K562 (cell line): ENCODE measurements around the gene TCF19. TPM values are rescaled to one million over a fixed set of nuclear protein-coding genes. Genes with fewer than 3 reads are reported as not detected.

Experiments
- ATAC-seq: fragments of 200-7000 bp; cut with Tn5 transposase; 3 replicates; pipeline ENCODE4 v1.9.1; 2020; ENCODE audit warnings: moderate library complexity
- BruUV-seq: library from RNA; stranded (reverse); fragments of 400-500 nt; replicated peaks from 2 replicates; lab custom pipeline; 2021; lab: Mats Ljungman, UMichigan
- CTCF ChIA-PET: fragments of 300-600 bp; formaldehyde crosslinking; extraction: SDS; loops from one replicate; lab custom pipeline; 2021; ENCODE audit warnings: low intra/inter-chr PET ratio; lab: Yijun Ruan, JAX
- POLR2A ChIA-PET: fragments of 300-600, 350-650 bp; sonication (Branson Sonifier 250); formaldehyde crosslinking; extraction: SDS; loops from one replicate; lab custom pipeline; 2021; ENCODE audit warnings: antibody characterized with exemption, inconsistent platforms; lab: Yijun Ruan, JAX
- DNase-seq, 4 experiments: peaks; one replicate each; pipeline versions ENCODE4 v3.0.0 to v3.0.0-alpha.2; 2011 to 2018; ENCODE audit warnings: low spot score in 3 of 4, mixed read lengths in 3 of 4; ENCODE audit errors: extremely low read depth in 1 of 4
- FAIRE-seq: peaks from 2 replicates; lab custom pipeline; 2011; peaks lifted over from hg19 to GRCh38; lab: Jason Lieb, UNC
- H2AFZ ChIP-seq: 2 replicates; pipeline ENCODE4 v1.6.0; 2011; ENCODE audit warnings: low read depth, low read length, control low read depth, inconsistent platforms
- H3K27ac ChIP-seq: fragments of 200-600 bp; 3 replicates; pipeline ENCODE4 v1.8.0; 2011; ENCODE audit warnings: low read depth, mild to moderate bottlenecking, control low read depth, inconsistent platforms, low read length, moderate library complexity, mixed read lengths; ENCODE audit errors: extremely low read depth
- H3K27me3 ChIP-seq, 2 experiments: fragments of 300-600 bp in 1 of 2; 2 replicates in 1 of 2; 3 replicates in 1 of 2; pipeline versions ENCODE4 v1.6.0 to v1.8.0; 2011; ENCODE audit warnings: inconsistent platforms in 2 of 2, low read length in 2 of 2, mild to moderate bottlenecking in 1 of 2, mixed read lengths in 1 of 2, moderate library complexity in 1 of 2; ENCODE audit not compliant: control insufficient read depth in 2 of 2, insufficient read depth in 2 of 2
- H3K36me3 ChIP-seq: fragments of 300-600 bp; 3 replicates; pipeline ENCODE4 v1.8.0; 2011; ENCODE audit warnings: mild to moderate bottlenecking, low read length, inconsistent platforms; ENCODE audit not compliant: control insufficient read depth, insufficient read depth
- H3K4me1 ChIP-seq, 2 experiments: fragments of 200-600 bp in 1 of 2; replicated peaks in 1 of 2; 2 replicates in 1 of 2; 3 replicates in 1 of 2; pipeline versions ENCODE4 v1.5.1 to v1.8.0; 2011; ENCODE audit warnings: inconsistent platforms in 2 of 2, low read length in 2 of 2, mild to moderate bottlenecking in 1 of 2, mixed read lengths in 1 of 2, moderate library complexity in 1 of 2; ENCODE audit not compliant: control insufficient read depth in 2 of 2, insufficient read depth in 2 of 2
- H3K4me2 ChIP-seq: 2 replicates; pipeline ENCODE4 v1.6.1; 2011; ENCODE audit warnings: low read length, control low read depth, inconsistent platforms, mixed read lengths; ENCODE audit not compliant: insufficient read depth
- H3K4me3 ChIP-seq: fragments of 200-600 bp; sonication (generic), shearing (Covaris generic); 2 replicates; pipeline ENCODE4 v1.5.1; 2016; ENCODE audit warnings: control low read depth, inconsistent platforms
- H3K79me2 ChIP-seq: fragments of 200-600 bp; 3 replicates; pipeline ENCODE4 v1.8.0; 2011; ENCODE audit warnings: low read length, inconsistent platforms; ENCODE audit not compliant: control insufficient read depth, insufficient read depth
- H3K9ac ChIP-seq, 2 experiments: 2 replicates each; pipeline versions ENCODE4 v1.6.0 to v1.6.1; 2011; ENCODE audit warnings: low read depth in 2 of 2, low read length in 2 of 2, control low read depth in 1 of 2, inconsistent platforms in 1 of 2, mild to moderate bottlenecking in 1 of 2, mixed read lengths in 1 of 2; ENCODE audit not compliant: insufficient read depth in 1 of 2
- H3K9me1 ChIP-seq: one replicate; pipeline ENCODE4 v1.6.0; 2011; ENCODE audit warnings: inconsistent platforms, mild to moderate bottlenecking, low read length, moderate library complexity; ENCODE audit not compliant: control insufficient read depth, insufficient read depth
- H3K9me3 ChIP-seq: replicated peaks from 2 replicates; pipeline ENCODE4 v1.5.1; 2011; ENCODE audit warnings: low read depth, low read length, inconsistent platforms; ENCODE audit not compliant: control insufficient read depth, insufficient read depth
- H4K20me1 ChIP-seq: replicated peaks from 2 replicates; pipeline ENCODE4 v1.6.1; 2011; ENCODE audit warnings: low read length, inconsistent platforms, mixed read lengths; ENCODE audit not compliant: control insufficient read depth, insufficient read depth
- ARID1B ChIP-seq: fragments of 450-650 bp; IDR thresholded peaks from 2 replicates; pipeline ENCODE4 v1.6.1; 2016; ENCODE audit warnings: antibody characterized with exemption, mild to moderate bottlenecking, inconsistent platforms
- BRD4 ChIP-seq: fragments of 200-600 bp; sonication (generic); IDR thresholded peaks from 2 replicates; pipeline ENCODE4 v1.6.1; 2017; ENCODE audit warnings: inconsistent platforms
- CGGBP1 ChIP-seq: fragments of 250-450 bp; sonication (Bioruptor Pico); IDR thresholded peaks from 2 replicates; pipeline ENCODE4 v1.9.0; 2021; ENCODE audit warnings: mild to moderate bottlenecking
- GTF2A2 ChIP-seq: IDR thresholded peaks from 2 replicates; pipeline ENCODE4 v1.6.1; 2016; ENCODE audit warnings: mild to moderate bottlenecking, missing genetic modification characterization, missing compliant biosample characterization
- JUND ChIP-seq, 2 experiments: IDR thresholded peaks; 2 replicates in 1 of 2; 3 replicates in 1 of 2; pipeline ENCODE4 v1.6.1; 2011; ENCODE audit warnings: borderline replicate concordance in 2 of 2, low read depth in 2 of 2, low read length in 2 of 2, improper control_type of control experiment in 1 of 2, missing biosample characterization in 1 of 2, missing genetic modification characterization in 1 of 2, missing genetic modification reagents in 1 of 2
- MBD2 ChIP-seq: sonication (generic); IDR thresholded peaks from 2 replicates; pipeline ENCODE4 v1.6.1; 2016; ENCODE audit warnings: low read depth, borderline replicate concordance
- POU5F1 ChIP-seq: fragments of 150-350 bp; IDR thresholded peaks from 2 replicates; pipeline ENCODE4 v1.6.1; 2014; ENCODE audit warnings: borderline replicate concordance, low read length, low read depth, mild to moderate bottlenecking; ENCODE audit not compliant: partially characterized antibody
- PYGO2 ChIP-seq: fragments of 450-650 bp; IDR thresholded peaks from 2 replicates; pipeline ENCODE4 v1.6.1; 2016; ENCODE audit warnings: mild to moderate bottlenecking, missing genetic modification characterization, moderate library complexity, missing compliant biosample characterization
- SAFB ChIP-seq: fragments of 200-400 bp; formaldehyde crosslinking; IDR thresholded peaks from 2 replicates; pipeline ENCODE4 v1.6.1; 2017; ENCODE audit warnings: low read depth, low read length, borderline replicate concordance
- ZNF124 ChIP-seq: sonication (generic); formaldehyde crosslinking; IDR thresholded peaks from 2 replicates; pipeline ENCODE4 v1.8.1; 2022; ENCODE audit warnings: missing genetic modification reagents
- ZNF143 ChIP-seq: sonication (generic); formaldehyde crosslinking; IDR thresholded peaks from 2 replicates; pipeline ENCODE4 v1.9.0; 2022; ENCODE audit warnings: mild to moderate bottlenecking, missing genetic modification reagents
- WGBS: fragments of 100-300 bp; shearing (Covaris generic); methylation state at CpG from one replicate; pipeline ENCODE4 v1.1.6; 2016; ENCODE audit warnings: low coverage, mixed read lengths; ENCODE audit not compliant: insufficient coverage; ENCODE audit errors: missing lambda C conversion rate; 5-methylcytosine and 5-hydroxymethylcytosine counted together
- in situ Hi-C: fragments of 300-500 bp; cut with MboI; formaldehyde crosslinking; loops from 4 replicates; pipeline ENCODE4 v1.15.0; 2018; ENCODE audit warnings: inconsistent platforms, mixed read lengths
- intact Hi-C: fragments of 100-400 bp; cut with micrococcal nuclease; formaldehyde crosslinking; loops from 2 replicates; pipeline ENCODE4 v1.14.2; 2022
- polyA plus RNA-seq, 8 experiments: library from polyadenylated mRNA; depleted of rRNA in 4 of 8; stranded (reverse) in 5 of 8; unstranded in 3 of 8; fragments of >200 nt; fragmentation: Nextera tagmentation in 2 of 8; fragmentation: Illumina TruSeq in 1 of 8; extraction: Ambion mirVana in 2 of 8; extraction: Trizol in 1 of 8; gene quantifications; 2 replicates each; pipeline versions ENCODE4 v1.2.1 to v1.2.3, GENCODE V29; 2011 to 2014; ENCODE audit warnings: inconsistent platforms in 1 of 8, missing spikeins in 1 of 8
- total RNA-seq, 7 experiments: library from RNA; depleted of rRNA in 6 of 7; stranded (reverse); fragments of >200 nt in 6 of 7; fragmentation: Illumina TruSeq in 2 of 7; extraction: Trizol in 2 of 7; gene quantifications; 2 replicates each; pipeline versions ENCODE4 v1.2.1 to v1.2.3, GENCODE V29; 2011 to 2021; ENCODE audit warnings: low replicate concordance in 1 of 7
- TF ChIP-seq, protein P1 (sequence below): sonication (generic); formaldehyde crosslinking; IDR thresholded peaks from 2 replicates; pipeline ENCODE4 v1.8.0; 2023; ENCODE audit warnings: missing genetic modification reagents, mild to moderate bottlenecking, borderline replicate concordance

TCF19 gene
- total and polyA plus RNA-seq, 9 of the 15 experiments (the other 6 are each of a cell fraction or from before 2014, with no cell fraction given) = 4.2 to 42.5 (median 25.7) TPM

DNA sequence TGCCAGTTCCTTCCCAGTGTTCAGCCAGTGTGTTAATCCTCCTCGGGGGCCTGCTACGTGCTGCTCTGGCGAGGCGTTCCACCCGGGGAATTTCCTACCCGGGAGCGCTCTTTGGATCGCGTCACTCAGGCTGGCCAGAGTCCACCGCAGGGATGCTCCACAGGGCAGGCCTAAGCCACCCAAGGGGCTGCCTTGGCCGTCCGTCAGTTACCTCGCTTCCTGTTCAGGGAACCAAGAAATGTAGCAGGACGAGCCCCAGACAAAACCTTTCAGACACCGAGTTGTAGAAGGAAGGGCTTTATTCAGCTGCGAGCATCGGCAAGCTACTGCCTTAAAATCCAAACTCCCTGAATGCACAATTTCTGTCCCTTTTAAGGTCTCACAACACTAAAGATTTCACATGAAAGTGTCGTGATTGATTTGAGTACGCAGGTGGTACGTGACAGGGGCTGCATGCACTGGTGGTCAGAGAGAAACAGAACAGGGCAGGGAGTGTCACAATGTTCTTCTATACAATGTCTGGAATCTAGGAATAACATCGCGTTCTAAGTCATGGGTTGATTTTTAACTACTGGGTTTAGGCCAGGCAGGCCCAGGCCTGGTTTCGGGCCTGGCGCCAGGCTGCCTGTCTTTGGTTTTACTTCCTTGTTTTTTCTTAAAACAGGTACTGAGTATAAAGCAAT lies 27.8 kb downstream of the TCF19 start (continued):
- TF ChIP-seq ZNF124 (CRISPR knock-in tag) (no peak), GTF2A2 (tag) (no peak), PYGO2 (tag) (no peak), BRD4 (no peak), POU5F1 (no peak)

DNA sequence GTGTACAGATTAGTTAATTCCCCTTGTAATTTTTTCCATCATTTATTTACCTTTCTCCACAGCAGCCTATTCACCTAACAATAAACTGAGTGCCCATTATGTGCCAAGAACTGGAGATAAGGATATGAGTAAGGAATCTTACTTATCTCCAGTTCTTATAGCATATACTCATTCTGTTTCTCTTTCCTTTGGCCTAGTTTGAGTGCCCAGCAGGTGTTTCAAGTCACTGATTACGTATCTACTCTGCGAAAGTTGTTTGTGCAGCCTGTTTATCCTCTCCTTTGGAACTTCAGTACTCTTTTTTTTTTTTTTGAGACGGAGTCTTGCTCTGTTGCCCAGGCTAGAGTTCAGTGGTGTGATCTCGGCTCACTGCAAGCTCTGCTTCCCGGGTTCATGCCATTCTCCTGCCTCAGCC lies 29.4 kb downstream of the TCF19 start:
- in situ Hi-C loops (no loop called here), intact Hi-C loops (no loop called here)
- H3K9ac ChIP-seq = no peak overlapping the region
- no TSS peak for BruUV-seq
- no peaks in the 10 kb centered on the region for H3K9me3 ChIP-seq
- no peaks in the 10 kb centered on the region for H4K20me1 ChIP-seq
- FAIRE-seq (no peak), DNase-seq (no peak), ATAC-seq (no peak)
- no peaks in the 10 kb centered on the region for H3K27me3 ChIP-seq
- no peaks in the 10 kb centered on the region for H3K9me1 ChIP-seq
- POLR2A ChIA-PET = no interaction called here
- no peaks in the 10 kb centered on the region for H3K79me2 ChIP-seq
- no peak overlapping the region for H2AFZ ChIP-seq
- H3K4me1 ChIP-seq = no peaks in the 10 kb centered on the region; a peak in 1 of 5 replicates
- TF ChIP-seq JUND (IDR thresholded peaks at IDR 0.05; ENCODE audit: borderline replicate concordance, low read depth, low read length) = no peak
- no peak for TF ChIP-seq JUND (tag; IDR thresholded peaks at IDR 0.05; ENCODE audit: borderline replicate concordance, low read depth, low read length)
- no peak for TF ChIP-seq CGGBP1 (CRISPR knock-in tag)
- TF ChIP-seq, protein P1, sequence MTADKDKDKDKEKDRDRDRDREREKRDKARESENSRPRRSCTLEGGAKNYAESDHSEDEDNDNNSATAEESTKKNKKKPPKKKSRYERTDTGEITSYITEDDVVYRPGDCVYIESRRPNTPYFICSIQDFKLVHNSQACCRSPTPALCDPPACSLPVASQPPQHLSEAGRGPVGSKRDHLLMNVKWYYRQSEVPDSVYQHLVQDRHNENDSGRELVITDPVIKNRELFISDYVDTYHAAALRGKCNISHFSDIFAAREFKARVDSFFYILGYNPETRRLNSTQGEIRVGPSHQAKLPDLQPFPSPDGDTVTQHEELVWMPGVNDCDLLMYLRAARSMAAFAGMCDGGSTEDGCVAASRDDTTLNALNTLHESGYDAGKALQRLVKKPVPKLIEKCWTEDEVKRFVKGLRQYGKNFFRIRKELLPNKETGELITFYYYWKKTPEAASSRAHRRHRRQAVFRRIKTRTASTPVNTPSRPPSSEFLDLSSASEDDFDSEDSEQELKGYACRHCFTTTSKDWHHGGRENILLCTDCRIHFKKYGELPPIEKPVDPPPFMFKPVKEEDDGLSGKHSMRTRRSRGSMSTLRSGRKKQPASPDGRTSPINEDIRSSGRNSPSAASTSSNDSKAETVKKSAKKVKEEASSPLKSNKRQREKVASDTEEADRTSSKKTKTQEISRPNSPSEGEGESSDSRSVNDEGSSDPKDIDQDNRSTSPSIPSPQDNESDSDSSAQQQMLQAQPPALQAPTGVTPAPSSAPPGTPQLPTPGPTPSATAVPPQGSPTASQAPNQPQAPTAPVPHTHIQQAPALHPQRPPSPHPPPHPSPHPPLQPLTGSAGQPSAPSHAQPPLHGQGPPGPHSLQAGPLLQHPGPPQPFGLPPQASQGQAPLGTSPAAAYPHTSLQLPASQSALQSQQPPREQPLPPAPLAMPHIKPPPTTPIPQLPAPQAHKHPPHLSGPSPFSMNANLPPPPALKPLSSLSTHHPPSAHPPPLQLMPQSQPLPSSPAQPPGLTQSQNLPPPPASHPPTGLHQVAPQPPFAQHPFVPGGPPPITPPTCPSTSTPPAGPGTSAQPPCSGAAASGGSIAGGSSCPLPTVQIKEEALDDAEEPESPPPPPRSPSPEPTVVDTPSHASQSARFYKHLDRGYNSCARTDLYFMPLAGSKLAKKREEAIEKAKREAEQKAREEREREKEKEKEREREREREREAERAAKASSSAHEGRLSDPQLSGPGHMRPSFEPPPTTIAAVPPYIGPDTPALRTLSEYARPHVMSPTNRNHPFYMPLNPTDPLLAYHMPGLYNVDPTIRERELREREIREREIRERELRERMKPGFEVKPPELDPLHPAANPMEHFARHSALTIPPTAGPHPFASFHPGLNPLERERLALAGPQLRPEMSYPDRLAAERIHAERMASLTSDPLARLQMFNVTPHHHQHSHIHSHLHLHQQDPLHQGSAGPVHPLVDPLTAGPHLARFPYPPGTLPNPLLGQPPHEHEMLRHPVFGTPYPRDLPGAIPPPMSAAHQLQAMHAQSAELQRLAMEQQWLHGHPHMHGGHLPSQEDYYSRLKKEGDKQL (CRISPR knock-in tag) = no peak
- TF ChIP-seq SAFB = no peak
- no peak for TF ChIP-seq ZNF143 (CRISPR knock-in tag)
- no peak for TF ChIP-seq ARID1B
- no peak for TF ChIP-seq MBD2
- CTCF ChIA-PET = no interaction called here
- H3K4me3 ChIP-seq = no peak overlapping the region
- WGBS = 51% methylated on average over 4 of the region's 5 CpGs
- H3K4me2 ChIP-seq = no peak overlapping the region
- H3K36me3 ChIP-seq = no peaks in the 10 kb centered on the region
- H3K27ac ChIP-seq = no peak overlapping the region
